BJ (cell line): ENCODE measurements around the gene ARHGEF1. TPM values are rescaled to one million over a fixed set of nuclear protein-coding genes. Genes with fewer than 3 reads are reported as not detected.

Experiments
- CTCF ChIA-PET: fragments of 350-600 bp; formaldehyde crosslinking; extraction: SDS; loops from one replicate; lab custom pipeline; 2021; ENCODE audit warnings: antibody characterized with exemption, inconsistent platforms; lab: Yijun Ruan, JAX
- POLR2A ChIA-PET: fragments of 300-600 bp; sonication (Branson Sonifier 250); formaldehyde crosslinking; extraction: SDS; loops from one replicate; lab custom pipeline; 2021; ENCODE audit warnings: antibody characterized with exemption; lab: Charles Lee
- DNase-seq: peaks from one replicate; pipeline ENCODE4 v3.0.0-alpha.2; 2011; ENCODE audit warnings: low read depth
- H3K27me3 ChIP-seq: 2 replicates; pipeline ENCODE4 v1.6.0; 2011; ENCODE audit warnings: low read length; ENCODE audit not compliant: control insufficient read depth, insufficient read depth
- H3K36me3 ChIP-seq: 2 replicates; pipeline ENCODE4 v1.5.1; 2011; ENCODE audit warnings: low read length; ENCODE audit not compliant: control insufficient read depth, insufficient read depth
- H3K4me3 ChIP-seq: 2 replicates; pipeline ENCODE4 v1.5.1; 2011; ENCODE audit warnings: low read depth, mild to moderate bottlenecking, control low read depth, low read length
- CTCF ChIP-seq: IDR thresholded peaks from 2 replicates; pipeline ENCODE4 v1.5.1; 2011; ENCODE audit warnings: low read depth, mild to moderate bottlenecking, control low read depth, inconsistent platforms, low read length, moderate library complexity; ENCODE audit not compliant: insufficient read depth
- polyA plus RNA-seq: library from polyadenylated mRNA; depleted of rRNA; stranded (reverse); fragments of >200 nt; gene quantifications from 2 replicates; pipeline ENCODE4 v1.2.3, GENCODE V29; 2011

Gene ARHGEF1
- polyA plus RNA-seq, 1 experiment = 41.0 TPM

GRCh38 chr19:41905273-41906002 lies 22.5 kb downstream of the ARHGEF1 start:
- TF ChIP-seq CTCF = no peak
- Histone ChIP-seq H3K4me3 (no peak overlapping the region), H3K27me3 (no peaks in the 10 kb centered on the region), H3K36me3 (peaks cover 37% of the 10 kb centered on the region)
- no peak for DNase-seq
- CTCF ChIA-PET = interaction anchor here (0.6 kb wide), 1 partner anchor 15 kb away, joined by 3 read pairs; no protein-coding TSS in a partner anchor
- POLR2A ChIA-PET = no interaction called here

- no peak for DNase-seq
- H3K36me3 ChIP-seq = peaks cover 36% of the 10 kb centered on the region
- peaks cover 3% of the 10 kb centered on the region for H3K27me3 ChIP-seq
- ChIA-PET POLR2A (no interaction called here), CTCF (no interaction called here)
- no peak overlapping the region for H3K4me3 ChIP-seq
- TF ChIP-seq CTCF = no peak
These were observed 23.3 kb downstream of the ARHGEF1 start for GRCh38 chr19:41906271-41906670.

- peaks cover 30% of the 10 kb centered on the region for H3K36me3 ChIP-seq
- ChIA-PET CTCF (interaction anchor here (1.4 kb wide), 1 partner anchor 27 kb away, joined by 4 read pairs; no protein-coding TSS in a partner anchor), POLR2A (no interaction called here)
- no peak for DNase-seq
- H3K27me3 ChIP-seq = peaks cover 10% of the 10 kb centered on the region
- no peak overlapping the region for H3K4me3 ChIP-seq
- no peak for TF ChIP-seq CTCF
These were observed 24.1 kb downstream of the ARHGEF1 start for GRCh38 chr19:41906916-41907680.

GRCh38 chr19:41907994-41908615 lies 25.1 kb downstream of the ARHGEF1 start:
- no peak for TF ChIP-seq CTCF
- POLR2A ChIA-PET = no interaction called here
- Histone ChIP-seq H3K36me3 (peaks cover 22% of the 10 kb centered on the region), H3K27me3 (peaks cover 14% of the 10 kb centered on the region), H3K4me3 (no peak overlapping the region)
- DNase-seq = no peak
- CTCF ChIA-PET = interaction anchor here (1.0 to 1.4 kb wide), 2 partner anchors 21 to 26 kb away, joined by 3 to 4 read pairs; no protein-coding TSS in a partner anchor
